M059J (cell line): ENCODE measurements around the gene ATG4B. TPM values are rescaled to one million over a fixed set of nuclear protein-coding genes. Genes with fewer than 3 reads are reported as not detected.

ENCODE experiments used
- DNase-seq: peaks from one replicate; pipeline ENCODE4 v3.0.0-alpha.2; 2012; ENCODE audit warnings: low read depth
- total RNA-seq: library from RNA; depleted of rRNA; stranded (reverse); fragments of >200 nt; shearing (Covaris generic); gene quantifications from 2 replicates; pipeline ENCODE4 v1.2.3, GENCODE V29; 2014

ATG4B gene
- total RNA-seq, 1 experiment from 2014 or later, result 46.1 TPM

GRCh38 chr2:241613017-241613780 lies 24.3 kb upstream of the ATG4B start:
- no peak for DNase-seq

GRCh38 chr2:241615041-241615440 lies 22.5 kb upstream of the ATG4B start:
- DNase-seq, result no peak

GRCh38 chr2:241615522-241616052 lies 21.9 kb upstream of the ATG4B start:
- DNase-seq, result no peak

DNA sequence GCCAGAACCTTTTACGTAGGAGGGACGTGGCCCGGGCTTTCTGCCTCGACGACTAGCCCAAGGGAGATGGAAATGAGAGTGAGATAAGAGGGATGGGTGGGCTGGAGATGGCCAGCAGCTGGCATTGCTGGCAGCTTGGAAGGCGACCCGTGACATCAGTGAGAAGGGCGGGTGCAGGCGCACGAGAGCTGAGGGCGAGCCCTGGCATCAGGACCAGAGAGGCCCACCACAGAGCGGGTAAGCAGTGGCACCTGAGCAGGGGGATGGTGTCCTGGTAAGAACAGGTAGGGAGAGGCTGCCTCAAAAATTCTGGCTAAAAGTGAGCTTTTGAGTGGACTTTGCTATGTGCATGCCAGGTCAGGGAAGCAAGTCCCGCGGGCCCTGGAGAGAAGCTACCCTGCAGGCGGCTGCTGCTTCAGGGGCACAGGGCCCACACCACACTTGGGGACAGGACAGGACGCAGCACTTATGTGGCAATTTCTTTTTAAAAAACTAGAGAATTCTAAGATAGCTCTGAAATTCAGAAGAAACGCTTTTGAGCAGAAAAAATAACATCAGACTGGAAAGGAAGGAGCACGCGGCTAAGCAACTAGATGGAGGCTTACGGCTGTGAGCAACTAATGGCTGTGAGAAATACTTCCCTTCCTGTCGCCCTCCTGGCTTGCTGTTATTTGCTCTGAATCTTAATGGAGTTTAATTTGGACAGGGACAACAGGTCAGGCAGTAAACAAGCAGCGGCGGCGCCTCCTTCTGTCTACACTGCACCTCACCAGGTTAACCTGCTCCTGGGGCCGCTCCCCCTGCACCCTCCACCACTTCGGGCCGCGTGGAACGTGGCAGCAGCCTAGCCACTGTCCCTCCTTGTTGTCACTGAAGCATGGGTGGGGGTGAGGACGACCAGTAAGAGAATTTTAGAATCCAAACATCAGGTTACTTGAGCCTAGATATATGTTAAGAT lies 21.0 kb upstream of the ATG4B start:
- DNase-seq, result no peak

GRCh38 chr2:241617431-241618154 lies 19.9 kb upstream of the ATG4B start:
- no peak for DNase-seq

DNA sequence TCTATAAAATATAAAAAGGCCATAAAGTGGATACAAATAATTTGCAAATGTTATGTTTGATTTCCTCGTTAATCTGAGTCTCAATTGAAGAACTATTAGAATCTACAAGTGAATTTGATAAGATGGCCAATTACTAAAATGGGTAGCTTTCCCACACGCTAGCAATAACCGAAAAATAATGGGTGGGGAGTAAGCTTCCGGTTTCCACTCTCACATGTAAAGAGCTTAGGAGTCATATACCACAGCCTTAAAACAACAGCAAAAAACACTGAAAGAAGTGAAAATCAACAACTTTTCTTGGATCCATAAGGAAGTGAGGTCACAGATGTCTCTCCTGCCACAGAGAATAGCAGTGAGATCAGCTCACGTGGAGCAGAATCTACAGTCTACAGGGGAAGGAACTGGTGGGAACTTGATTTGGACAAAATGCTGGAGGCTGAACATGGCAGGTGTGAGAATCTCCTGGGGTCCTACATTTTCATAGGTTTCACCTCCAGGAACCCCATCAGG lies 19.1 kb upstream of the ATG4B start:
- no peak for DNase-seq

- DNase-seq, result no peak
These were observed 18.7 kb upstream of the ATG4B start for GRCh38 chr2:241618829-241619228.

GRCh38 chr2:241619597-241620418 lies 17.7 kb upstream of the ATG4B start:
- DNase-seq, result no peak

- DNase-seq, result peak; percentile 10
These were observed 17.1 kb upstream of the ATG4B start for GRCh38 chr2:241620419-241620769.

- no peak for DNase-seq
These were observed 9.8 kb upstream of the ATG4B start for GRCh38 chr2:241627675-241628074.

- DNase-seq, result no peak
These were observed 7.6 kb upstream of the ATG4B start for GRCh38 chr2:241629762-241630435.

DNA sequence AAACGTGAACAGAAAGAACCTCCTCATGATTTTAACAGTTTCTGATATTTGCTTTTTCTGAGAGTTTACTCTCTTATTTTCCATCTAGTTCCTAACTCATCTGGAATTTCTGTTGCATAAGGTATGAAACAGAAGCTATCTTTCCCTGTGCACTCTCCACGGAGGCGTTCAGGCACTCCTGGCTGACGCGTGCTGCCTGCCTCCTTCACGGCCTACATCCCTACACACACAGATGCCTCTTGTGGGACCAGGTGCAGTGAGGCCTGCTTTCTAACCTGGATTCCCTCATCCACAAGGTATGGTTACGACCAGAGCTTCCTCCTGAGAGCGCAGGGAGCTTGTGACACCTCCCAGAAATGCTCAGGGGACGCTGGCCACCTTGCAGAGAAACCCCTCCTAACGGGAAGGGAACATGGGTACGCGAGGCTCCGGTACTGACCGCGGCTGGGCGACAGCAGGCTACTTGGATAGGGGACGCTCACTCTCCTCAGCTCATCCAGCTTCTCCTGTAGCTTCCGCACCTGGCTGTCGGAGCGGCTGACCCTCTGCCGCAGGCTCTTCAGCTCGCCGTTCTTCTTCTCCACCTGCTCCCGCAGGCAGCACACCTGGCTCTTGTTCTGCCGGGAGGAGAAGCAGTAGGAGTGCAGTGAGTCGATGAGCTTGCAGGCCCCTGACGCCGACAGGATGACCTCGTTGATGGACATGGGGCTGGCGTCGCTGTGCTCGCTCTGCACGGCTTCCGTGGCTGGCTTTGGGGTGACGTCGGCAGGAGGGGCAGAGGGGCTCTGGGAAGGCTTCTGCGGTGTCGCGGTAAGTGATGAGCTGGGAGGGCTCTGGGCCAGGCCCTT lies 4.8 kb upstream of the ATG4B start:
- DNase-seq, result no peak

GRCh38 chr2:241633561-241633960 lies 3.9 kb upstream of the ATG4B start:
- no peak for DNase-seq

- DNase-seq, result no peak
These were observed 1.7 kb upstream of the ATG4B start for GRCh38 chr2:241635756-241636155.

- DNase-seq, result peak; percentile 39
These were observed 1.1 kb upstream of the ATG4B start for GRCh38 chr2:241636182-241637017.

- peak; percentile 8 for DNase-seq
These were observed 535 bp downstream of the ATG4B start for GRCh38 chr2:241637795-241638660.

GRCh38 chr2:241638940-241639339 lies 1.4 kb downstream of the ATG4B start:
- no peak for DNase-seq
